HUES64 (cell line): ENCODE results near the gene TARBP2.
"Not testable (repeated sequence)": the region's sequence is repeated elsewhere in the genome, so short reads cannot be mapped to it uniquely, and the experiment has no call there.

ENCODE experiments used
- H3K27ac ChIP-seq: 2 replicates; pipeline ENCODE4 v1.7.0; 2013; ENCODE audit warnings: low read depth, low read length, inconsistent platforms
- H3K27me3 ChIP-seq: 2 replicates; pipeline ENCODE4 v1.6.1; 2013; ENCODE audit warnings: mild to moderate bottlenecking, low read length; ENCODE audit not compliant: insufficient read depth
- H3K36me3 ChIP-seq: 2 replicates; pipeline ENCODE4 v1.6.1; 2013; ENCODE audit warnings: mild to moderate bottlenecking, low read length; ENCODE audit not compliant: insufficient read depth
- H3K4me1 ChIP-seq: 2 replicates; pipeline ENCODE4 v1.6.1; 2013; ENCODE audit warnings: mild to moderate bottlenecking, low read length, moderate library complexity; ENCODE audit not compliant: insufficient read depth
- H3K4me3 ChIP-seq: 2 replicates; pipeline ENCODE4 v1.5.1; 2013; ENCODE audit warnings: mild to moderate bottlenecking, low read length, moderate library complexity
- H3K9ac ChIP-seq: 2 replicates; pipeline ENCODE4 v1.6.1; 2013; ENCODE audit warnings: mild to moderate bottlenecking, low read depth, low read length
- H3K9me3 ChIP-seq: 2 replicates; pipeline ENCODE4 v1.6.1; 2013; ENCODE audit warnings: low read depth, low read length; ENCODE audit not compliant: insufficient read depth
- WGBS: fragments of 150-250, 120-280 bp; methylation state at CpG from one replicate; pipeline ENCODE4 v1.1.7; 2013; ENCODE audit warnings: missing lambda C conversion rate; 5-methylcytosine and 5-hydroxymethylcytosine counted together

The TARBP2 gene

DNA sequence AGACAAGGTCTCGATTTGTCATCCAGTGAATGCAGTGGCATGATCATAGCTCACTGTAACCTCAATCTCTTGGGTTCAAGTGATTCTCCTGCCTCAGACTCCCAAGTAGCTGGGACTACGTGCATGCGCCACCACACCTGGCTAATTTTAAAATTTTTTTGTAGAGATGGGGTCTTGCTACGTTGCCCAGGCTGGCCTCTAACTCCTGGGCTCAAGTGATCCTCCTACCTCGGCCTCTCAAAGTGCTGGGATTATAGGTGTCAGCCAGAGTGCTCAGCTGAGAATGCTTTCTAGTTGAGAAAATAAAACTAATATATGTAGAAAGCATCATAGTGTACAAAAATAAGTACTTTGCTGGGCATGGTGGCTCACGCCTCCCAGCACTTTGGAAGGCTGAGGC, 47.3 kb downstream of the TARBP2 start:
- H3K36me3 ChIP-seq: peaks cover 22% of the 10 kb centered on the region
- H3K27ac ChIP-seq, H3K9me3 ChIP-seq, H3K4me1 ChIP-seq, H3K4me3 ChIP-seq, H3K27me3 ChIP-seq, H3K9ac ChIP-seq: not testable (repeated sequence)
- 91% methylated on average over 6 of the region's 6 CpGs for WGBS

DNA sequence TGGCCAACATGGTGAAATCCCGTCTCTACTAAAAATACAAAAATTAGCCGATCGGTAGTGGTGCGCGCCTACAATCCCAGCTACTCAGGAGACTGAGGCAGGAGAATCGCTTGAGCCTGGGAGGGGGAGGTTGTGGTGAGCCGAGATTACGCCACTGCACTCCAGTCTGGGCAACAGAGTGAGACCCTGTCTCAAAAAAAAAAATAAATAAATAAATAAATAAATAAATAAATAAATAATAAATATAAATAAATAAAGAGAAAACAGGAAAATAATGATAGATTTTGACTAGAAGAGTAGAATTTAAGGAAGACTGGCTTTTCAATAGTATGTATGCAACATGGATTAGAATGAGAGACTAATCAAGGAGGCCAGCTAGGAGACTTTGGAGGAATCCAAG, 49.0 kb downstream of the TARBP2 start:
- not testable (repeated sequence) for H3K4me1 ChIP-seq, H3K9ac ChIP-seq, H3K4me3 ChIP-seq, H3K27me3 ChIP-seq, H3K9me3 ChIP-seq, H3K27ac ChIP-seq
- 97% methylated on average over 6 of the region's 8 CpGs for WGBS
- peaks cover 19% of the 10 kb centered on the region for H3K36me3 ChIP-seq

DNA sequence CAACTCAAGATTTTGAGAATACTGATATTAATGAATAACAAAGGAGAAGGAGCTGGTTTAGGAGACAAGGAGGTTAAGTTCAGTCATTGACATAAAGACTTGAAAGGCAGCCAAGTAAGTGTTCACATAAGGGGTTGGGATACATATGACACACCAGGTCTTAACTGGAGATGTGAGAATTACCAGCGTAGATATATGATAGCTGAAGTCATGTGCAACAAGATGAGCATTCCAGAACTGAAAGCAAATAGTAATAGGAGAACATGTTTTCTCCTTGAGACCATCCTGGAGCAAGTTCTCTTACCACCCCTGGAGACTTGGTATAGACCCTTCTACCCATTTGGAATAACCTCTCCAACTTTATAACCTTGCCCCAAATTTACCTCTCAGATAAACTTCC, 49.5 kb downstream of the TARBP2 start:
- H3K36me3 ChIP-seq: peaks cover 19% of the 10 kb centered on the region

DNA sequence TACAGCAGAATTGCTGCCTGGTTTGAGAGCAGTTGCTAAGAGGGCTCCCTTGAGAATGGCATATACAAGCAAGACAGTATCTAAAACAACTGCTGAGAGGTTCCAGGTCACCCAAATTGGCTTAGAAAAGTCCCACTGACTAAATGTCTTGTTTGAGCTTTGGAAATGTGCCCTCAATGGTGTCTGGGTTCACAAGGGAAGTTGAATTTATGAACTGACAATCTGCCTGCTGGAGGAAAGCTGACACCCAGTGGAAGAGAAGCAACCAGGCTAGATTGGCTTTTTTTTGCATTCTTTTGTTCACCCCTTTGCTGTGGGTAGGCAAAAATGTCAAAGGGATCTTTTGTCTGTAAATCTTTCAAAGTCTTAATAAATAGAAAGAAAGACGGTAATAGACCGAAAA, 50.8 kb downstream of the TARBP2 start:
- H3K4me1 ChIP-seq: no peaks in the 10 kb centered on the region
- no peaks in the 10 kb centered on the region for H3K9me3 ChIP-seq
- no peak overlapping the region for H3K27ac ChIP-seq
- no CpG with 5 or more reads among the region's 2 CpGs for WGBS
- H3K27me3 ChIP-seq: no peaks in the 10 kb centered on the region
- H3K9ac ChIP-seq: no peak overlapping the region
- peaks cover 19% of the 10 kb centered on the region for H3K36me3 ChIP-seq
- no peak overlapping the region for H3K4me3 ChIP-seq

More for the DNA sequence above, 49.5 kb downstream of the TARBP2 start:
- Histone ChIP-seq H3K9ac (no peak overlapping the region), H3K9me3 (no peaks in the 10 kb centered on the region), H3K4me1 (no peaks in the 10 kb centered on the region), H3K27ac (no peak overlapping the region), H3K27me3 (no peaks in the 10 kb centered on the region), H3K4me3 (no peak overlapping the region)
- WGBS: 100% methylated on average over 1 of the region's 1 CpG

DNA sequence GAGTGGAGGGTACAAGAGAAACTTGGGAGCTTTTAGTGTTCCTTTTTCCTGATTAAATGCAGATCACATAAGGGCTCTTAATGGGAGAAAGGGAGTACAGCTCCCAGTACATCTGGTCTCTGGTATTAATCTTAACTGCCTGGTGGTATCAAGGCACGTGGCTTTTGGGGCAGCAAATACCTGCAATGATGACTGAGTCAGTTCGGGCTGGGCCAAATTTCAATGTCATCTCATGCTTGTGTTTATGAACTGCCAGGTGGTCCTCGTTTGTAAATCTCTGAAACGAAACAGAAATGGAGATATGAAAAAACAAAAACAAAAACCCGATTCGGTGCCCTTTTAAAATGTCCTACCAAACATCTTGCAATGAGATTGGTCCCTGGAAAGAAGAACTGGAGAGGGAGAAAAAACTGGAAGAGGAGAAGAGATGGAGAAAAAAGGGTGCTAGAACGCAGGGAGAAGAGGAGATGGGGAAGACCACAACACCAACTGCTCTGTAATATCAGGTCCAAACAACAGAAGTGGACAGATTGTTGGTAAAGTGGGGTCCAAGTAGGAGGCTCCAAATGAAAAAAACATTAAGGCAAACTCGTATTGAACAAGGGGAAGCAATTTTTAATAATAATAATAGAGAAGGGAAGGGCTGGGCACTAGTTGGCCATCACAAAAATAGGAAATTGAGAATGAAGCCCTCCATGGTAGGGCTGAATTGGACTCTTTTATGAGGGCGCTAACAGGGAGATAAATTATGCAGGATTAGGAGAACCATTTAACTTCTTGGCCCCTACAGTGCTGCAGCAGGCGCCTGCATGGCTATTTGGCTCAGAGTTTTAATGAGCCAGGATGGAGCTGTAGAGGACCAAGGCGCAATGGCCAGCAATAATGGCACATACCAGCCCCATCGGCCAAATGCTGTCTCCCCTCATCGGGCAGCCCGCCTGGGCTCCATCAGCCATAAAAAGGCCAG, 51.6 kb downstream of the TARBP2 start:
- H3K36me3 ChIP-seq: peaks cover 17% of the 10 kb centered on the region
- H3K9me3 ChIP-seq: no peaks in the 10 kb centered on the region
- no peak overlapping the region for H3K9ac ChIP-seq
- H3K27me3 ChIP-seq: no peaks in the 10 kb centered on the region
- no peak overlapping the region for H3K4me3 ChIP-seq
- H3K4me1 ChIP-seq: no peaks in the 10 kb centered on the region
- WGBS: 91% methylated on average over 13 of the region's 14 CpGs
- no peak overlapping the region for H3K27ac ChIP-seq
